ENCODE results near the gene RNH1. TPM values are rescaled to one million over a fixed set of nuclear protein-coding genes. Genes with fewer than 3 reads are reported as not detected.

Gene RNH1
- polyA plus RNA-seq, 3 donors: 381 to 445 (median 443) TPM

GRCh38 chr11:490186-490929 is 16.7 kb downstream of the RNH1 start:
- H3K27me3 Mint-ChIP-seq (ENCODE audit: low read depth in 3 of 3): peaks cover 0 to 2% (median 0%) of the 10 kb centered on the region in 3 donors
- 94% methylated on average over 35 of the region's 38 CpGs for WGBS (ENCODE audit: insufficient coverage)

GRCh38 chr11:489610-490185 is 17.3 kb downstream of the RNH1 start:
- 94% methylated on average over 32 of the region's 37 CpGs for WGBS (ENCODE audit: insufficient coverage)

More at GRCh38 chr11:490186-490929, 16.7 kb downstream of the RNH1 start:
- TF ChIP-seq CTCF (IDR thresholded peaks at IDR 0.05): no peak
- H3K4me1 Mint-ChIP-seq: no peaks in the 10 kb centered on the region
- Histone ChIP-seq H3K27ac (ENCODE audit: low read depth in 1 of 2, low read length in 2 of 2) (no peak overlapping the region), H3K36me3 (replicated peaks in 1 of 2; ENCODE audit: control insufficient read depth in 1 of 2, insufficient read depth in 2 of 2, low read length in 2 of 2) (peaks cover 30 to 34% of the 10 kb centered on the region in 2 donors), H3K27me3 (ENCODE audit: control insufficient read depth in 2 of 2, insufficient read depth in 2 of 2, low read length in 2 of 2) (no peaks in the 10 kb centered on the region), H2AFZ (ENCODE audit: insufficient read depth, low read depth, low read length, poor library complexity, severe bottlenecking) (no peak overlapping the region), H4K20me1 (ENCODE audit: insufficient read depth, low read length) (peaks cover 27% of the 10 kb centered on the region), H3K79me2 (ENCODE audit: insufficient read depth, low read length) (no peaks in the 10 kb centered on the region), H3K4me2 (replicated peaks; ENCODE audit: extremely low read depth, low read length, poor library complexity, severe bottlenecking) (no peak overlapping the region), H3K4me3 (replicated peaks in 1 of 3; ENCODE audit: low read depth in 2 of 3, low read length in 3 of 3) (no peak overlapping the region), H3K9me3 (replicated peaks in 1 of 2; ENCODE audit: control insufficient read depth in 1 of 2, insufficient read depth in 1 of 2, low read length in 2 of 2) (peaks cover 0 to 1% of the 10 kb centered on the region in 2 donors), H3K4me1 (ENCODE audit: control insufficient read depth in 1 of 2, insufficient read depth in 2 of 2, low read length in 2 of 2) (no peaks in the 10 kb centered on the region), H3K9ac (ENCODE audit: insufficient read depth, low read length, poor library complexity, severe bottlenecking) (no peak overlapping the region)
- H3K27ac Mint-ChIP-seq: peak overlapping the region in 2 of 7 donors; percentile 21 to 54
- intact Hi-C loops (cut with micrococcal nuclease): no loop called here
- DNase-seq: no peak
- H3K36me3 Mint-ChIP-seq: peaks cover 22 to 43% of the 10 kb centered on the region in 2 donors
- no peak overlapping the region for H3K4me3 Mint-ChIP-seq
- no peaks in the 10 kb centered on the region for H3K9me3 Mint-ChIP-seq

More at GRCh38 chr11:489610-490185, 17.3 kb downstream of the RNH1 start:
- no peak overlapping the region for H3K4me3 ChIP-seq (replicated peaks in 1 of 3; ENCODE audit: low read depth in 2 of 3, low read length in 3 of 3)
- no peaks in the 10 kb centered on the region for H3K27me3 ChIP-seq (ENCODE audit: control insufficient read depth in 2 of 2, insufficient read depth in 2 of 2, low read length in 2 of 2)
- no peak for TF ChIP-seq CTCF (IDR thresholded peaks at IDR 0.05)
- no peaks in the 10 kb centered on the region for H3K9me3 Mint-ChIP-seq
- peaks cover 18 to 37% of the 10 kb centered on the region in 2 donors for H3K36me3 Mint-ChIP-seq
- H3K79me2 ChIP-seq (ENCODE audit: insufficient read depth, low read length): no peaks in the 10 kb centered on the region
- H3K27ac ChIP-seq (ENCODE audit: low read depth in 1 of 2, low read length in 2 of 2): no peak overlapping the region
- H4K20me1 ChIP-seq (ENCODE audit: insufficient read depth, low read length): peaks cover 21% of the 10 kb centered on the region
- intact Hi-C loops (cut with micrococcal nuclease): no loop called here
- H3K4me1 Mint-ChIP-seq: no peaks in the 10 kb centered on the region
- peaks cover 0 to 2% (median 0%) of the 10 kb centered on the region in 3 donors for H3K27me3 Mint-ChIP-seq (ENCODE audit: low read depth in 3 of 3)
- no peak overlapping the region for H3K4me3 Mint-ChIP-seq
- H3K27ac Mint-ChIP-seq: no peak overlapping the region
- H3K9ac ChIP-seq (ENCODE audit: insufficient read depth, low read length, poor library complexity, severe bottlenecking): no peak overlapping the region
- H3K4me1 ChIP-seq (ENCODE audit: control insufficient read depth in 1 of 2, insufficient read depth in 2 of 2, low read length in 2 of 2): no peaks in the 10 kb centered on the region
- DNase-seq: no peak
- H3K9me3 ChIP-seq (replicated peaks in 1 of 2; ENCODE audit: control insufficient read depth in 1 of 2, insufficient read depth in 1 of 2, low read length in 2 of 2): peaks cover 0 to 8% of the 10 kb centered on the region in 2 donors
- no peak overlapping the region for H3K4me2 ChIP-seq (replicated peaks; ENCODE audit: extremely low read depth, low read length, poor library complexity, severe bottlenecking)
- H3K36me3 ChIP-seq (replicated peaks in 1 of 2; ENCODE audit: control insufficient read depth in 1 of 2, insufficient read depth in 2 of 2, low read length in 2 of 2): peaks cover 23 to 27% of the 10 kb centered on the region in 2 donors
- no peak overlapping the region for H2AFZ ChIP-seq (ENCODE audit: insufficient read depth, low read depth, low read length, poor library complexity, severe bottlenecking)

Data from CD14-positive monocyte (primary cell).